MCF 10A (cell line): ENCODE measurements around the gene SYF2. TPM values are rescaled to one million over a fixed set of nuclear protein-coding genes. Genes with fewer than 3 reads are reported as not detected.

ENCODE experiments used
- BruUV-seq: library from RNA; stranded (reverse); fragments of 400-500 nt; replicated peaks from 2 replicates; lab custom pipeline; 2021; lab: Mats Ljungman, UMichigan
- CTCF ChIA-PET: fragments of 300-600 bp; sonication (Branson Sonifier 250); formaldehyde crosslinking; extraction: SDS; loops from one replicate; lab custom pipeline; 2021; ENCODE audit warnings: antibody characterized with exemption, inconsistent platforms; lab: Yijun Ruan, JAX
- POLR2A ChIA-PET: fragments of 300-600, 350-650 bp; sonication (Branson Sonifier 250); formaldehyde crosslinking; extraction: SDS; loops from one replicate; lab custom pipeline; 2020; ENCODE audit warnings: antibody characterized with exemption, inconsistent platforms; lab: Yijun Ruan, JAX
- DNase-seq: peaks from one replicate; pipeline ENCODE4 v3.0.0-alpha.2; 2018; ENCODE audit not compliant: unreplicated experiment
- H3K27ac Mint-ChIP-seq: one replicate; pipeline ENCODE4 v1.8.0; 2022; ENCODE audit warnings: mild to moderate bottlenecking, low read depth, mixed read lengths; ENCODE audit not compliant: unreplicated experiment
- H3K27me3 Mint-ChIP-seq: one replicate; pipeline ENCODE4 v1.8.0; 2022; ENCODE audit warnings: mixed read lengths; ENCODE audit not compliant: insufficient read depth, unreplicated experiment
- H3K36me3 Mint-ChIP-seq: one replicate; pipeline ENCODE4 v1.8.0; 2022; ENCODE audit warnings: mild to moderate bottlenecking, moderate library complexity, mixed read lengths; ENCODE audit not compliant: insufficient read depth, unreplicated experiment
- H3K4me1 Mint-ChIP-seq: one replicate; pipeline ENCODE4 v1.8.0; 2022; ENCODE audit warnings: mixed read lengths; ENCODE audit not compliant: insufficient read depth, unreplicated experiment
- H3K4me3 Mint-ChIP-seq: one replicate; pipeline ENCODE4 v1.8.0; 2022; ENCODE audit warnings: mild to moderate bottlenecking, moderate library complexity, mixed read lengths; ENCODE audit not compliant: unreplicated experiment
- H3K9me3 Mint-ChIP-seq: one replicate; pipeline ENCODE4 v1.8.0; 2022; ENCODE audit warnings: mixed read lengths; ENCODE audit not compliant: unreplicated experiment
- CTCF ChIP-seq: fragments of 200-600 bp; IDR thresholded peaks from one replicate; pipeline ENCODE4 v1.8.0; 2022; ENCODE audit warnings: antibody characterized with exemption, mild to moderate bottlenecking; ENCODE audit not compliant: unreplicated experiment
- intact Hi-C: fragments of 100-400 bp; cut with micrococcal nuclease; formaldehyde crosslinking; loops from 2 replicates; pipeline ENCODE4 v1.14.1; 2022
- total RNA-seq: library from RNA; stranded (reverse); gene quantifications from 2 replicates; pipeline ENCODE4 v1.2.3, GENCODE V29; 2022

The SYF2 gene
- total RNA-seq, 1 experiment from 2014 or later: 43.0 TPM

GRCh38 chr1:25247829-25248754 lies 15.8 kb upstream of the SYF2 start:
- Mint-ChIP-seq H3K9me3 (no peaks in the 10 kb centered on the region), H3K27me3 (no peaks in the 10 kb centered on the region), H3K27ac (peak overlapping the region; percentile 98), H3K36me3 (peaks cover 54% of the 10 kb centered on the region), H3K4me1 (peaks cover 13% of the 10 kb centered on the region), H3K4me3 (peak overlapping the region; percentile 93)
- BruUV-seq: TSS peak; percentile 36
- TF ChIP-seq CTCF: no peak
- no peak for DNase-seq
- intact Hi-C loops: loop anchor here (10.0 kb wide), 1 partner anchor 547 kb away; no protein-coding TSS in a partner anchor
- POLR2A ChIA-PET: interaction anchor here (0.6 to 8.9 kb wide), 26 partner anchors 8 to 1105 kb away, joined by 3 to 138 read pairs (median 5); partner anchors contain the start of genes CLIC4, MACO1, MTFR1L and SYF2
- CTCF ChIA-PET: interaction anchor here (0.6 to 0.7 kb wide), 2 partner anchors 9 to 750 kb away, joined by 3 read pairs; partner anchors contain the start of gene PAFAH2

GRCh38 chr1:25247024-25247828 lies 14.9 kb upstream of the SYF2 start, which contains the start of gene RSRP1:
Gene RSRP1 (minus strand): TSS chr1:25247454. CDS start chr1:25246963, 491 bp downstream.
- Mint-ChIP-seq H3K27me3 (no peaks in the 10 kb centered on the region), H3K27ac (peak within 1 kb of the TSS; percentile 98), H3K4me1 (peaks cover 13% of the 10 kb centered on the region), H3K9me3 (no peaks in the 10 kb centered on the region), H3K4me3 (peak within 1 kb of the TSS; percentile 93), H3K36me3 (peaks cover 63% of the 10 kb centered on the region)
- intact Hi-C loops: loop anchor here (10.0 kb wide), 1 partner anchor 548 kb away; no protein-coding TSS in a partner anchor
- POLR2A ChIA-PET: interaction anchor here (0.6 to 8.9 kb wide), 27 partner anchors 8 to 1764 kb away, joined by 3 to 138 read pairs (median 5); partner anchors contain the start of genes CLIC4, MACO1, MTFR1L and SYF2
- no peak for TF ChIP-seq CTCF
- CTCF ChIA-PET: no interaction called here
- TSS peak; percentile 82 for BruUV-seq
- DNase-seq: peak; percentile 96

- no peak for DNase-seq
- BruUV-seq: no TSS peak
- Mint-ChIP-seq H3K4me1 (peaks cover 13% of the 10 kb centered on the region), H3K9me3 (no peaks in the 10 kb centered on the region), H3K27ac (peak overlapping the region; percentile 98), H3K36me3 (peaks cover 69% of the 10 kb centered on the region), H3K27me3 (no peaks in the 10 kb centered on the region), H3K4me3 (peak overlapping the region; percentile 93)
- ChIA-PET POLR2A (interaction anchor here (0.7 to 8.9 kb wide), 15 partner anchors 9 to 1763 kb away, joined by 3 to 138 read pairs (median 5); partner anchors contain the start of genes CLIC4, MACO1, SYF2 and TMEM50A), CTCF (no interaction called here)
- intact Hi-C loops: loop anchor here (10.0 kb wide), 1 partner anchor 548 kb away; no protein-coding TSS in a partner anchor
- TF ChIP-seq CTCF: no peak
Measured at GRCh38 chr1:25246600-25247023, 14.3 kb upstream of the SYF2 start.
